Vagina (tissue), 2 donors: ENCODE measurements around the gene HBQ1.

Experiments
- POLR2A ChIP-seq, 2 donors: fragments of 450-650 bp; IDR thresholded peaks; one replicate each; pipeline ENCODE4 v1.6.1; 2017; ENCODE audit warnings: antibody characterized with exemption in 2 of 2, mild to moderate bottlenecking in 2 of 2, moderate library complexity in 2 of 2
- POLR2AphosphoS5 ChIP-seq, 2 donors: sonication (generic); formaldehyde crosslinking; IDR thresholded peaks; one replicate each; pipeline ENCODE4 v1.9.0; 2017; ENCODE audit warnings: antibody characterized with exemption in 2 of 2, mild to moderate bottlenecking in 2 of 2, low read depth in 1 of 2; ENCODE audit not compliant: insufficient read depth in 1 of 2
- TF ChIP-seq, protein P1 (sequence below), 3 experiments: fragments of 450-650 bp in 2 of 3; fragments of 200-600 bp in 1 of 3; sonication (generic) in 1 of 3; IDR thresholded peaks; one replicate each; pipeline ENCODE4 v1.5.1; 2017 to 2019; ENCODE audit warnings: antibody characterized with exemption in 3 of 3, mild to moderate bottlenecking in 2 of 3, moderate library complexity in 2 of 3

DNA sequence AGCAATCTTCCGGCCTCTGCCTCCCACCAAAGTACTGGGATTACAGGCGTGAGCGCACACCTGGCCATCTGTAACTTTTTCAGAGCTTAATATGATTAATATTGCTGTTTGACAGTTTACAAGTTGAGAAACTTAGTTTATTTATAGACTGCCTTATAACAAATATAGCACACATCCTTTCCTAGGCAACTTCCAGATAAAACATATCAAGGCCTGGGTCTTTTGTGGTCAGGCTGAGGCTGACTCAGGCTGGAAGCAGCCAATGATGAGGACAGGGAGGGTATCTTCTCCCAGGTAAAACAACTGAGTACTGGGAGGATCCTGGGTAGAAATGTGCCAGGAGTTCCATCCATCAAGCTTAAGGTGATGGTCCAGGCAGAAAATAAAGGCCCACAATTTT is 32.7 kb downstream of the HBQ1 start:
- no peak for TF ChIP-seq POLR2A (IDR thresholded peaks at IDR 0.05)
- TF ChIP-seq, protein P1, sequence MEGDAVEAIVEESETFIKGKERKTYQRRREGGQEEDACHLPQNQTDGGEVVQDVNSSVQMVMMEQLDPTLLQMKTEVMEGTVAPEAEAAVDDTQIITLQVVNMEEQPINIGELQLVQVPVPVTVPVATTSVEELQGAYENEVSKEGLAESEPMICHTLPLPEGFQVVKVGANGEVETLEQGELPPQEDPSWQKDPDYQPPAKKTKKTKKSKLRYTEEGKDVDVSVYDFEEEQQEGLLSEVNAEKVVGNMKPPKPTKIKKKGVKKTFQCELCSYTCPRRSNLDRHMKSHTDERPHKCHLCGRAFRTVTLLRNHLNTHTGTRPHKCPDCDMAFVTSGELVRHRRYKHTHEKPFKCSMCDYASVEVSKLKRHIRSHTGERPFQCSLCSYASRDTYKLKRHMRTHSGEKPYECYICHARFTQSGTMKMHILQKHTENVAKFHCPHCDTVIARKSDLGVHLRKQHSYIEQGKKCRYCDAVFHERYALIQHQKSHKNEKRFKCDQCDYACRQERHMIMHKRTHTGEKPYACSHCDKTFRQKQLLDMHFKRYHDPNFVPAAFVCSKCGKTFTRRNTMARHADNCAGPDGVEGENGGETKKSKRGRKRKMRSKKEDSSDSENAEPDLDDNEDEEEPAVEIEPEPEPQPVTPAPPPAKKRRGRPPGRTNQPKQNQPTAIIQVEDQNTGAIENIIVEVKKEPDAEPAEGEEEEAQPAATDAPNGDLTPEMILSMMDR (IDR thresholded peaks at IDR 0.05): no peak
- TF ChIP-seq POLR2AphosphoS5 (IDR thresholded peaks at IDR 0.05; ENCODE audit: insufficient read depth in 1 of 2, low read depth in 1 of 2): no peak
